HG02885 (cell line): Measurements from ENCODE around the gene FNIP2.
"Not testable (repeated sequence)": the region's sequence is repeated elsewhere in the genome, so short reads cannot be mapped to it uniquely, and the experiment has no call there.

Source experiments
- ATAC-seq: cut with Tn5 transposase; IDR thresholded peaks from one replicate; pipeline ENCODE4 v1.9.1; 2021; ENCODE audit warnings: mild to moderate bottlenecking; ENCODE audit not compliant: unreplicated experiment, poor library complexity

The FNIP2 gene

GRCh38 chr4:158900408-158900807, 131.6 kb downstream of the FNIP2 start:
- ATAC-seq: not testable (repeated sequence)

DNA sequence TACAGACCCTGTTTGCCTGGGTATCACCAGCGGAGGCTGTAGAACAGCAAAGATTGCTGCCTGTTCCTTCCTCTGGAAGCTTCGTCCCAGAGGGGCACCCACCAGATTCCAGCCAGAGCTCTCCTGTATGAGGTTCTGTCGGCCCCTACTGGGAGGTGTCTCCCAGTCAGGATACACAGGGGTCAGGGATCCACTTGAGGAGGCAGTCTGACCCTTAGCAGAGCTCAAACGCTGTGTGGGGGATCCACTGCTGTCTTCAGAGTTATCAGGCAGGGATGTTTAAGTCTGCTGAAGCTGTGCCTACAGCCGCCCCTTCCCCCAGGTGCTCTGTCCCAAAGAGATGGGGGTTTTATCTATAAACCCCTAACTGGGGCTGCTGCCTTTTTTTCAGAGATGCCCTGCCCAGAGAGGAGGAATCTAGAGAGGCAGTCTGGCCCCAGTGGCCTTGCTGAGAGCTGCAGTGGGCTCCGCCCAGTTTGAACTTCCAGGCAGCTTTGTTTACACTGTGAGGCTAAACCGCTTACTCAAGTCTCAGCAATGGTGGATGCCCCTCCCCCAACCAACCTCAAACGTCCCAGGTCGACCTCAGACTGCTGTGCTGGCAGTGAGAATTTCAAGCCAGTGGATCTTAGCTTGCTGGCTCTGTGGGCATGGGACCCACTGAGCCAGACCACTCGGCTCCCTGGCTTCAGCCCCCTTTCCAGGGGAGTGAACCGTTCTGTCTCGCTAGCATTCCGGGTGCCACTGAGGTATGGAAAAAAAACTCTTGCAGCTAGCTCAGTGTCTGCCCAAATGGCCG, 133.7 kb downstream of the FNIP2 start:
- ATAC-seq: not testable (repeated sequence)

- no peak for ATAC-seq
These were observed 134.2 kb downstream of the FNIP2 start for GRCh38 chr4:158903079-158903456.

- no peak for ATAC-seq
These were observed 134.7 kb downstream of the FNIP2 start for GRCh38 chr4:158903472-158904043.

DNA sequence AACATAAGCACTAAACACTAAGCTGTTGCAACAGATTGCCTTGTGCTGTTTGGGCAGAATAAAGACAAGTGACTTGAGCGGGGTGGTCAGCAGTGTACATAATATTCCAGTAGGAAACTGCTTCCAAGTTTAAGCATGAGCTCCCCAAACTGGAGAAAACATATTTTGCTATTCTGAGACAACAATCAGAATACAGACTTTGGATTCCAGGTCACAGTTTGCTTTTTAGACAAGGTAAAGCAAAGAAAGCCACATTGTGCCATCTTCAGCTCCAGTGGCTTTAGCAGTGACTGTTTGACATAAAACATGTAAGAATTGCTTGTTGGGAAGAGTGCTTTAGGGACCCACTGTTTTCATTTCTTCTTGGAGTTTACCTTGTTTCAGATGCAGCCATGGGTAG, 136.0 kb downstream of the FNIP2 start:
- no peak for ATAC-seq

DNA sequence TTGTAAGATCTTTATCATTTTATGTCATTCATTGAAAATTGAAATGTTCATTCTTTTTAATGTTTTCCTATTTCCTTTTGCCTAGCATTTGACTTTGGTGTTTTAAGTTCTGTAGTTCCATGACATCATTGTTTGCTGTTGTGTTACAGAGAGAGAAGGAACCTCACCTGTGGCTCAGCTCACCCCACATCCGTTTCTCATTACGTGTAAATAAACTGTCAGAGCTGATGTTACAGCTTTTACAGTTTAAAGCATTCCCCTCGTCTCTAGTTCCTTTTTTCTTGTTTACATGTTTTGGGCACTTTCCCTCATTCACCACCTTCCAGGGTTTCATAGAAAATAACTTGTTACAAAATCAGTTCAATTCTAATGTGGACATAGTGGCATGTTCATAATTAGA, 137.2 kb downstream of the FNIP2 start:
- peak; percentile 95 for ATAC-seq

DNA sequence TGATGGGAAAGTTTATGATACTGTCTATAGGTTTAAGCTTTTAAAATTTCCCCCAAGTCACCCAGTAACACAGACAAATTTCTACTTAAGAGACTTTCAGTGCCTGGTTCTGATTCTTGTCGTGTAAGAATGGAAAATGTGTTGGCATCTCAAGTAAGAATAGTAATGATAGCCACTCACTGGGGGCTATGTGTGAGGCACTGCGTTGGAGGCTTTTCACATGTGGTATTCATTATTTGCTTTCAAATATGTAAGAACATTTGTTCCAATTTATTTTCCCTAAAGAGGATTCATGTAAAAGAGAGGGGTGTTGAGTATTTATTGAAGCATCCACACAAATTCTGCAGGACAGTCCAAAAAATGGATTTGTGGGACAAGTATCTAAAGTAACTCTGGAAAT, 143.6 kb downstream of the FNIP2 start:
- no peak for ATAC-seq

DNA sequence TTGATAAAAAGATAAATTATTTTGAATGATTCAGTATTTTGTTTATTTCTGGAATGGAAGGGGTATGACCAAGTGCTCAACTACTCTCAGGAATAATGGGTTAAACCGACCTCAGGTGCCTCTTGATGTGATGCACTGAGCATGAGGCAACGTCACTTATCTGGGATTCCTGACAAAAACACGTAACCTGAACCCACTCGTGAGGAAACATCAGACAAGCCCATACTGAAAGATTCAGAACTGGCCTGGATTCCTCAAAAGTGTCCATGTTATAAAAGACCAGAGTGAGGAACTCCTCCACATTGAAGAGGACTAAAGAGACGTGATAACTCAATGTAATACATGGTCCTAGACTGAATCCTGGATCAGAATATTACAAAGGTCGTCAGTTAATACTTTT, 144.0 kb downstream of the FNIP2 start:
- no peak for ATAC-seq

- ATAC-seq: no peak
These were observed 144.9 kb downstream of the FNIP2 start for GRCh38 chr4:158913766-158914165.

DNA sequence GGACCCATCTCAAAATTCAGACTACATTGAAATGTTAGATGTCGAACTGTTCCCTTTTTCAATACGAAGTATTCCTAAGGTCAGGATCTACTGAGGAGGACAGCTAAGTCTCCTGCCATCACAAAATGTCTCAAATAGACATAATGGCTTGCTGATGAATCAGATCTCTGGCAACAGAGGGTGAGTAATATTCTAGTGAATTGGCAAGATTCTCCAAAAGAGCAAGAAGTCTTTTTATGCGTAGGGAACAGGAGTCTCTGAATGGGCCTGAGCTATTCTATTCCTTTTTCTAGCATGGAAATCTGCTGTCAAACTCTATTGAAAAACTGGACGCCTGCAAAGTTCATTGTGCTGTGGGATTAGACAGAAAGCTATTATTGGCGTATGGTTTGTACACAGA, 145.4 kb downstream of the FNIP2 start:
- ATAC-seq: no peak

DNA sequence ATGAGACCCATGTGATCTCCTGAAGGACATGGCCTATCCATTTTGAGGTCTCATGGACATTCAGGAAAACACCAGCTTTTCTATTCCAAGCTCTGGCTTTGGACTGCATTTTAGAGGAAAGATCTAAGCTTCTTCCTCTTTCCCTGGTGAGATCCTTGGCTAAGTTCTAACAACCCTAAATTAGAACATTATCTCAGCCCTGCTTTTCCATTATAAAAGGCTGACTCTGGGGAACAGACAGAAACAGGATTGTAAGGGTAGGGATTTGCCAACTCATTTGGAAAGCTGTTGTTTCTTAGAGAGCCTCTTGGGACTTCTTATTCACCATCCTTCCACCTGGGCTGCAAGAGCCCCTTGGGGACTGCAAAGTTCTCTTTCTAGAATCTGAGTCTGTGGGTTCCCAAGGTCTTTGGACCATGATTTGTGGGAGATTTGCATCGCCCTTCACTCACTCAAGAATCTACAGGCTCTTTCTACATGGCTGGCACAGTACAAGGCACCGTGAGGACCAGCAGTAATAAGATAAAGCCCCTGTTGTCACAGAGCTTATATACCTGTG, 146.9 kb downstream of the FNIP2 start:
- ATAC-seq: no peak

GRCh38 chr4:158920452-158920996, 151.7 kb downstream of the FNIP2 start:
- ATAC-seq: not testable (repeated sequence)

DNA sequence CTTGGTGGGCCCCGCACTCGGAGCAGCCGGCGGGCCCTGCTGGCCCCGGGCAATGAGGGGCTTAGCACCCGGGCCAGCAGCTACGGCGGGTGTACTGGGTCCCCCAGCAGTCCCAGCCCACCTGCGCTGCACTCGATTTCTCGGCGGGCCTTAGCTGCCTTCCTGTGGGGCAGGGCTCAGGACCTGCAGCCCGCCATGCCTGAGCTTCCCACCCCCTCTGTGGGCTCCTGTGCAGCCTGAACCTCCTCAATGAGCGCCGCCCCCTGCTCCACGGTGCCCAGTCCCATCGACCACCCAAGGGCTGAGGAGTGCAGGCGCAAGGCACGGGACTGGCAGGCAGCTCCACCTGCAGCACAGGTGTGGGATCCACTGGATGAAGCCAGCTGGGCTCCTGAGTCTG, 158.9 kb downstream of the FNIP2 start:
- not testable (repeated sequence) for ATAC-seq

DNA sequence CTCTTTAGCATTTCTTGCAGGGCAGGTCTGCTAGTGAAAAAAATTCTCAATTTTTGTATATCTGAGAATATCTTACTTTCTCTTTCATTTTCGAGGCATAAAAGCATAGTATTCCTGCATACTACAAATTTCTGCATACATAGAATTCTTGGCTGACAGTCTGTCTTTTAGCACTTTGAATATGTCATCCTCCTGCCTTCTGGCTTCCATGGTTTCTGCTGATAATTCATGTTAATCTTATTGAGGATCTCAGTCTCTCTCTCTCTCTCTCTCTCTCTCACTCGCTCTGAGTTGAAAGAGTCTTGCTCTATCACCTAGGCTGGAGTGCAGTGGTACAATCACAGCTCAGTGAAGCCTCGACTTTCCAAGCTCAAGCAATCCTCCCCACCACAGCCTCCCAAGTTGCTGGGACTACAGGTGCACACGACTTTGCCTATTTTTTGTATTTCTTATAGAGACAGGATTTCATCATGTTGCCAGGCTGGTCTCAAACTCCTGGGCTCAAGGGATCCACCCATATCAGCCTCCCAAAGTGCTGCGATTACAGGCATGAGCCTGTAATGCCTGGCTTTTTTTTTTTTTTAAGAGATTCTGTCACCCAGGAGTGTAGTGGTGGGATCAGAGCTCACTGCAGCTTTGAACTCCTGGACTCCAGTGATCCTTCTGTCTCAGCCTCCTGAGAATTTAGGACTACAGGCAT, 161.3 kb downstream of the FNIP2 start:
- ATAC-seq: no peak

- no peak for ATAC-seq
These were observed 161.8 kb downstream of the FNIP2 start for GRCh38 chr4:158930639-158930972.

DNA sequence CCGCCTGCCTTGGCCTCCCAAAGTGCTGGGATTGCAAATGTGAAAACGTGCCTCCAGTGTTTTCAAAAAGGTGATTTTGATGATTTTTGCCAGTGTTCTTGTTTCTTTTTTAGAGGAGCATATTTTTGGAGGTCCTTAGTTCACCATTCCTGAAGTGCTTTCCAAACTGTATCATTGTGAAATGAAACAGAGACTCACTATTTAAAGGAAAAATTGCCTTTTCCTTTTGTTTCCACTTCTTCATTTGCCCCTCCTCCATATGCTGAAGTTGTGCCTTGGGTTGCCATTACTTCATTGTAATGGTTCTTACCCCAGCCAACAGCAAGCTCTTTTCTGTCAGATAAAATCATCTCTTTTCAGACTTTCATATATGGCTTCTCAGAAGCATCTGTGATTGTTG, 164.4 kb downstream of the FNIP2 start:
- ATAC-seq: no peak

GRCh38 chr4:158934996-158935669, 166.3 kb downstream of the FNIP2 start:
- no peak for ATAC-seq

GRCh38 chr4:158936238-158936637, 167.4 kb downstream of the FNIP2 start:
- no peak for ATAC-seq

DNA sequence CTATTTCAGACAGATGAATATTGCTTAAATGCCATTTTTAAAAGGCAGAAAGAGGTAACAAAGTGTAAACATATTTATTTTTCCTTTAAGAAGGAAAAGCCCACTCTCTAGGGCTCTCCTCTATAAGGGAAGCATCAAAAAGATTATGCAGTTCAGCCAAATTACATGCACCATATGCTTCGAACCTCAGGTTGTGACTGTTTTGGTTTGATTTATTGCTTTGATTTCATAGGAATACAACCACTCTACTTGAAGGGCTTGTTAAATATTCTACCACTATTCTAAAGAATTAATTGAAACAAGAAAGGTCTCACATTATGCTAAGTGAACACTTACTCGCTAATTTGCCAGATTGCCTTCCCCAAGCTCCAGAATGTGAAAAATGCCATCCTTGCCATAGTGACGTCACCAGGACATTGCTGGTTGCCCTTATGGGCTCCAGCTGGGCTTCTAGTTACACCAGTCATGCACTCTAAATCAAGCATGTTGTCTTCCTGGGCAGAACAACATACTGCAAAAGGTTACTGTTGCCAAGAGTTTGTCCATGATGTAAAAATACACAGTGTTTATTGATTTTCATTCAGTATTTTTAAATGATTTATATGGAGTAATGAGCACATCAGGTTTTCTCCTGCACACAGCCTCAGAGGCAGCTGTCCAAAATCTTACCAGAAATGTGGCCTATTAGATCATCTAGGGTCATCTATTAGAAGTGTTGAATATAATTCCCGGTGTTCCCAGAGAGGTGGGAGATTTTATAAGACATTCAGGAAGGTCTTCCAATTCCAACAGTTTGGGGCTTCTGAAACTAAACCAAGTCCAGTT, 169.6 kb downstream of the FNIP2 start:
- ATAC-seq: no peak

DNA sequence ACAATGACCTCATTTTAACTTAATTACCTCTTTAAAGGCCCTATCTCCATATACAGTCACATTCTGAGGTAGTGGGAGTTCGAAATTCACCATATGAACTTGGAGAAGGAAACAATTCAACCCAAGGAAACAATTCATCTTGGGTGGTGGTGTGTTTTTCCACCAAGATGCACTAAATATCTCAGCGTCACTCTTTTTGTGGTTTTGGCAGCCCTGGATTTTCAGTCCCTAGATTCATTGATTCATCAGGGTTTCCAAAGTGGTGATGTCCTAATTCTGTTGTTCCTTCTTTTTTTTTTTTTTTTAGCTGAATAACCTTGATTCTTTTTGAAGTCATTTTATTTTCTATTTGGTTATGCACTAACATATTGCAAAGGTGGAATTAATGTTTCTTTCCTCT, 171.4 kb downstream of the FNIP2 start:
- no peak for ATAC-seq
